Gastrocnemius medialis (tissue), 4 donors: Measurements from ENCODE around the gene NR2C1.

Source experiments
- POLR2A ChIP-seq, 2 donors: fragments of 450-650 bp; IDR thresholded peaks; one replicate each; pipeline ENCODE4 v1.6.1; 2017; ENCODE audit warnings: antibody characterized with exemption in 2 of 2, mild to moderate bottlenecking in 2 of 2, moderate library complexity in 2 of 2
- TF ChIP-seq, protein P1 (sequence below), 5 experiments: fragments of 450-650 bp in 3 of 5; fragments of 200-600 bp in 2 of 5; sonication (generic) in 2 of 5; IDR thresholded peaks in 4 of 5; conservative IDR thresholded peaks in 1 of 5; 1 replicate in 4 of 5; 2 replicates in 1 of 5; pipeline ENCODE4 v1.5.1; 2016 to 2019; ENCODE audit warnings: antibody characterized with exemption in 5 of 5, mild to moderate bottlenecking in 3 of 5, moderate library complexity in 3 of 5

DNA sequence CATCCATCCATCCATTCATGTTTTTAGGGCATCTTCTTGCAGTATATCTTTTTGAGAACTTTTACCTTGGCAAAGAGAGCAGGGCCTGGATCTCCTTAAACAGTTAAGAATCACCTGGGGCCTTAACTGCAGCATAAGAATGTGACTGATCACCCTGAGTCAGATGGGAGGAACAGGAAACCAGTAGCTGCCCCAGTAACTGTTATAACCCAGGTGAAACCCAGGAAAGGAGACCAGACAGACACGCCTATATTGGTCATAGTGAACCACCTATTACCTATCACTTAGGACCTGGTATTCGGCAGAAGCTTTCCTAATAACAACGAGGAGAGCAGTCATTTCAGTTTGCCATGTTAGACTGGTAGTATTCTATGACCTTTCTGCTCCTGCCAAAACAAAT lies 43.4 kb upstream of the NR2C1 start:
- TF ChIP-seq, protein P1, sequence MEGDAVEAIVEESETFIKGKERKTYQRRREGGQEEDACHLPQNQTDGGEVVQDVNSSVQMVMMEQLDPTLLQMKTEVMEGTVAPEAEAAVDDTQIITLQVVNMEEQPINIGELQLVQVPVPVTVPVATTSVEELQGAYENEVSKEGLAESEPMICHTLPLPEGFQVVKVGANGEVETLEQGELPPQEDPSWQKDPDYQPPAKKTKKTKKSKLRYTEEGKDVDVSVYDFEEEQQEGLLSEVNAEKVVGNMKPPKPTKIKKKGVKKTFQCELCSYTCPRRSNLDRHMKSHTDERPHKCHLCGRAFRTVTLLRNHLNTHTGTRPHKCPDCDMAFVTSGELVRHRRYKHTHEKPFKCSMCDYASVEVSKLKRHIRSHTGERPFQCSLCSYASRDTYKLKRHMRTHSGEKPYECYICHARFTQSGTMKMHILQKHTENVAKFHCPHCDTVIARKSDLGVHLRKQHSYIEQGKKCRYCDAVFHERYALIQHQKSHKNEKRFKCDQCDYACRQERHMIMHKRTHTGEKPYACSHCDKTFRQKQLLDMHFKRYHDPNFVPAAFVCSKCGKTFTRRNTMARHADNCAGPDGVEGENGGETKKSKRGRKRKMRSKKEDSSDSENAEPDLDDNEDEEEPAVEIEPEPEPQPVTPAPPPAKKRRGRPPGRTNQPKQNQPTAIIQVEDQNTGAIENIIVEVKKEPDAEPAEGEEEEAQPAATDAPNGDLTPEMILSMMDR (IDR thresholded peaks at IDR 0.05 in 4 of 5, conservative IDR thresholded peaks at IDR 0.05 in 1 of 5) = no peak
- no peak for TF ChIP-seq POLR2A (IDR thresholded peaks at IDR 0.05)
